Measurements from ENCODE around the gene CCZ1. TPM values are rescaled to one million over a fixed set of nuclear protein-coding genes. Genes with fewer than 3 reads are reported as not detected.
"Not testable (repeated sequence)": the region's sequence is repeated elsewhere in the genome, so short reads cannot be mapped to it uniquely, and the experiment has no call there.

CCZ1 gene
- total and polyA plus RNA-seq, 4 donors, result 39.4 to 62.1 (median 47.5) TPM

- H3K27me3 ChIP-seq (ENCODE audit: control insufficient read depth in 3 of 3, insufficient read depth in 3 of 3, low read length in 2 of 3); DNase-seq; H3K36me3 ChIP-seq (ENCODE audit: control insufficient read depth in 4 of 4, insufficient read depth in 4 of 4, low read length in 4 of 4); H3K4me1 ChIP-seq (ENCODE audit: control insufficient read depth in 5 of 5, insufficient read depth in 5 of 5, low read length in 5 of 5); H3K27ac ChIP-seq (ENCODE audit: low read depth in 1 of 2, low read length in 1 of 2); H3K9ac ChIP-seq (ENCODE audit: insufficient read depth in 1 of 2, low read length in 2 of 2); ATAC-seq (ENCODE audit: insufficient read depth, low FRiP score); H3K9me3 ChIP-seq (ENCODE audit: control insufficient read depth in 4 of 4, insufficient read depth in 3 of 4, low read length in 3 of 4); H3K4me3 ChIP-seq: not testable (repeated sequence)
- WGBS, 2 donors, result no CpG with 5 or more reads among the region's 8 CpGs
These were observed 75.0 kb downstream of the CCZ1 start for GRCh38 chr7:5973580-5973979.

Small RNA genes lying within 50 kb of the gene (small RNA-seq; reads per million reads assigned to genes)
- gene RN7SL556P (ENCODE audit: low replicate concordance), result not detected

Other genes starting within 250 kb of the CCZ1 start
- gene RNF216, start 117.1 kb upstream of the CCZ1 start, total RNA-seq, result 10 to 100 TPM; 26.3 to 37.9 TPM
- gene RNF216, start 117.1 kb upstream of the CCZ1 start, polyA plus RNA-seq, result 10 to 100 TPM; 10.3 to 13.7 TPM
- gene OCM, start 17.9 kb upstream of the CCZ1 start, total RNA-seq, result not detected
- under 1 TPM; 0.07 to 0.37 TPM for gene OCM, start 17.9 kb upstream of the CCZ1 start, polyA plus RNA-seq
- gene RSPH10B, start 72.0 kb downstream of the CCZ1 start, total RNA-seq, result 10 to 100 TPM in 1 of 2 donors, 1 to 10 TPM in 1; 9.8 to 10.2 TPM
- gene RSPH10B, start 72.0 kb downstream of the CCZ1 start, polyA plus RNA-seq, result 1 to 10 TPM; 1.8 to 2.3 TPM
- gene PMS2, start 110.3 kb downstream of the CCZ1 start, total RNA-seq, result 10 to 100 TPM; 10.8 to 19.1 TPM
- gene PMS2, start 110.3 kb downstream of the CCZ1 start, polyA plus RNA-seq, result 1 to 10 TPM; 3.5 to 4.9 TPM
- gene AIMP2, start 110.5 kb downstream of the CCZ1 start, total RNA-seq, result 10 to 100 TPM; 25.2 to 34.5 TPM
- gene AIMP2, start 110.5 kb downstream of the CCZ1 start, polyA plus RNA-seq, result 10 to 100 TPM; 18.0 to 44.2 TPM
- gene ANKRD61, start 132.6 kb downstream of the CCZ1 start, total RNA-seq, result not detected
- under 1 TPM in 1 of 2 donors, not detected in 1; 0.08 TPM for gene ANKRD61, start 132.6 kb downstream of the CCZ1 start, polyA plus RNA-seq
- 100 to 1,000 TPM in 1 of 2 donors, 10 to 100 TPM in 1; 73.4 to 113 TPM for gene EIF2AK1, start 160.4 kb downstream of the CCZ1 start, total RNA-seq
- 10 to 100 TPM; 35.6 to 50.7 TPM for gene EIF2AK1, start 160.4 kb downstream of the CCZ1 start, polyA plus RNA-seq
- 10 to 100 TPM in 1 of 2 donors, 1 to 10 TPM in 1; 8.3 to 10.5 TPM for gene USP42, start 206.2 kb downstream of the CCZ1 start, total RNA-seq
- 1 to 10 TPM; 3.0 to 4.2 TPM for gene USP42, start 206.2 kb downstream of the CCZ1 start, polyA plus RNA-seq

Data from lung (tissue), 11 donors.